SU-DHL-6 (cell line): Measurements from ENCODE around the gene AREG.

ENCODE experiments used
- H2AFZ ChIP-seq: fragments of 200-600 bp; sonication (generic); 2 replicates; pipeline ENCODE4 v1.6.1; 2014; ENCODE audit warnings: low read depth, mild to moderate bottlenecking, moderate library complexity, mixed read lengths, antibody characterized with exemption, low read length; ENCODE audit not compliant: severe bottlenecking
- H3F3A ChIP-seq: fragments of 200-600 bp; shearing (Covaris generic); 2 replicates; pipeline ENCODE4 v1.6.0; 2016; ENCODE audit warnings: antibody characterized with exemption, mild to moderate bottlenecking; ENCODE audit not compliant: insufficient read depth
- H3K27ac ChIP-seq: fragments of 200-600 bp; sonication (generic); 2 replicates; pipeline ENCODE4 v1.5.1; 2016; ENCODE audit warnings: low read depth, mild to moderate bottlenecking, low read length, moderate library complexity, mixed read lengths
- H3K27me3 ChIP-seq: fragments of 200-600 bp; sonication (generic), shearing (Covaris generic); 2 replicates; pipeline ENCODE4 v1.6.0; 2014; ENCODE audit warnings: mild to moderate bottlenecking, low read length
- H3K36me3 ChIP-seq: fragments of 200-600 bp; sonication (generic); 2 replicates; pipeline ENCODE4 v1.6.1; 2014; ENCODE audit warnings: mild to moderate bottlenecking, low read length, mixed read lengths
- H3K4me2 ChIP-seq: fragments of 300-600, 200-600 bp; shearing (Covaris generic), sonication (generic); 2 replicates; pipeline ENCODE4 v1.6.0; 2014; ENCODE audit warnings: low read length, low read depth, mild to moderate bottlenecking; ENCODE audit not compliant: poor library complexity, severe bottlenecking
- H3K4me3 ChIP-seq: fragments of 200-600 bp; sonication (generic); 2 replicates; pipeline ENCODE4 v1.5.1; 2014; ENCODE audit warnings: antibody characterized with exemption, low read length, mild to moderate bottlenecking, mixed read lengths; ENCODE audit not compliant: insufficient read depth, poor library complexity, severe bottlenecking
- H3K79me2 ChIP-seq: fragments of 200-600 bp; sonication (generic); 2 replicates; pipeline ENCODE4 v1.6.1; 2014; ENCODE audit warnings: mild to moderate bottlenecking, low read length, moderate library complexity; ENCODE audit not compliant: insufficient read depth
- H3K9ac ChIP-seq: fragments of 200-600 bp; sonication (generic); 2 replicates; pipeline ENCODE4 v1.7.0; 2014; ENCODE audit warnings: mild to moderate bottlenecking, low read length
- H3K9me2 ChIP-seq: fragments of 200-600 bp; sonication (generic); replicated peaks from 2 replicates; pipeline ENCODE4 v1.6.1; 2014; ENCODE audit warnings: low read length; ENCODE audit not compliant: insufficient read depth
- H3K9me3 ChIP-seq: fragments of 200-600 bp; sonication (generic); 2 replicates; pipeline ENCODE4 v1.6.1; 2014; ENCODE audit warnings: low read length, mixed read lengths; ENCODE audit not compliant: insufficient read depth
- H4K20me1 ChIP-seq: fragments of 200-600 bp; sonication (generic); 2 replicates; pipeline ENCODE4 v1.6.1; 2014; ENCODE audit warnings: low read depth, mild to moderate bottlenecking, antibody characterized with exemption, low read length, moderate library complexity, mixed read lengths
- CTCF ChIP-seq: fragments of 200-600 bp; sonication (generic); IDR thresholded peaks from one replicate; pipeline ENCODE4 v1.5.1; 2017; ENCODE audit warnings: antibody characterized with exemption, mild to moderate bottlenecking, low read length, moderate library complexity; ENCODE audit not compliant: insufficient read depth, poor library complexity, severe bottlenecking
- EZH2phosphoT487 ChIP-seq: fragments of 200-600 bp; sonication (generic), shearing (Covaris generic); conservative IDR thresholded peaks from 2 replicates; pipeline ENCODE4 v1.6.1; 2018; ENCODE audit warnings: mild to moderate bottlenecking, antibody characterized with exemption, low read length, moderate library complexity, mixed read lengths

Gene AREG

GRCh38 chr4:74447636-74448233 lies 2.8 kb downstream of the AREG start:
- TF ChIP-seq EZH2phosphoT487: no peak
- TF ChIP-seq CTCF: no peak
- Histone ChIP-seq H4K20me1 (no peaks in the 10 kb centered on the region), H3F3A (no peaks in the 10 kb centered on the region), H3K9me2 (no peaks in the 10 kb centered on the region), H3K79me2 (no peaks in the 10 kb centered on the region), H3K36me3 (no peaks in the 10 kb centered on the region), H3K4me3 (no peak overlapping the region), H3K9ac (no peak overlapping the region), H3K4me2 (no peak overlapping the region), H3K9me3 (no peaks in the 10 kb centered on the region), H3K27me3 (no peaks in the 10 kb centered on the region), H3K27ac (no peak overlapping the region), H2AFZ (no peak overlapping the region)

DNA sequence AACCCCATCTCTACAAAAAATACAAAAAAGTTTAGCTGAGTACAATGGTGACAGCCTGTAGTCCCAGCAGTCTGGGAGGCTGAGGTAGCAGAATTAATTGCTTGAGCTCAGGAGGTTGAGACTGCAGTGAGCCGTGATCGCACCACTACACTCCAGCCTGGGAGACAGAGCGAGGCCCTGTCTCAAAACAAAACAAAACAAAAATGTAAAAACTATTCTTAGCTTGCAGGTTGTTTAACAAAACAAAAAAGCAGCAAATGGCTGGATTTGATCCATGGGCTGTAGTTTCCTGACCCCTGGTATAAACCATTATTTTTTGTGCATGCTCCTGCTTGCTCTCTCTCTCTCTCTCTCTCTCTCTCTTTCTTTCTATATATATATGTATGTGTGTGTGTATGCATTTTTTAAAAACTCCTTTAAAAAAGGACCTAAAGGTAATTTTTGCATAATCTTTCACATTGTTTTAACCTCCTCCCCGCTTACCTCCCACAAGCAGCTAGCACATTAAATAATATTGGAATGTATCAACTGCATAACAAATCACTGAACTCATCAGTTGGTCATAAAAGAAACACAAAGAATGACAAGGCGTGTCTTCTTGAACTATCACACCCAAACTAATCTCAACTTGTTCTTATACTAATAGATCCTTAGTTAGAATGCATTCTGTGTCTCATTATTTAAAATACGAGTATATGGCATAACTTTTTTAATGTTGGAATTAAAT lies 4.8 kb downstream of the AREG start:
- TF ChIP-seq CTCF (no peak), EZH2phosphoT487 (no peak)
- Histone ChIP-seq H3K9me3 (no peaks in the 10 kb centered on the region), H3K27ac (no peak overlapping the region), H3K27me3 (no peaks in the 10 kb centered on the region), H3K36me3 (no peaks in the 10 kb centered on the region), H2AFZ (no peak overlapping the region), H3K79me2 (no peaks in the 10 kb centered on the region), H3F3A (no peaks in the 10 kb centered on the region), H4K20me1 (no peaks in the 10 kb centered on the region), H3K9me2 (no peaks in the 10 kb centered on the region), H3K4me3 (no peak overlapping the region), H3K4me2 (no peak overlapping the region), H3K9ac (no peak overlapping the region)

DNA sequence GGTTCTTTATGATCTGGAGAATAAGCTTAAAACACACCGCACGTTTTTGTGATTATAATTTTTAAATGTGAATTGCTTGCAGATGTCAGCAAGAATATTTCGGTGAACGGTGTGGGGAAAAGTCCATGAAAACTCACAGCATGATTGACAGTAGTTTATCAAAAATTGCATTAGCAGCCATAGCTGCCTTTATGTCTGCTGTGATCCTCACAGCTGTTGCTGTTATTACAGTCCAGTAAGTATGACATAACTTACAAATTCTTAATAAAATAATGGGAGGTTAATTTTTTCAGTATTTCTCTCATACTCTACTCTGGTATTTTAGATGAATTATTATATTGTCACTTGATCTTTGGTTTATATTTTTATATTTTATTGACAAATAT lies 5.4 kb downstream of the AREG start:
- Histone ChIP-seq H2AFZ (no peak overlapping the region), H3K4me3 (no peak overlapping the region), H3K27ac (no peak overlapping the region), H3K79me2 (no peaks in the 10 kb centered on the region), H4K20me1 (no peaks in the 10 kb centered on the region), H3K9ac (no peak overlapping the region), H3K27me3 (no peaks in the 10 kb centered on the region), H3K4me2 (no peak overlapping the region), H3K9me3 (no peaks in the 10 kb centered on the region), H3K36me3 (no peaks in the 10 kb centered on the region), H3F3A (no peaks in the 10 kb centered on the region), H3K9me2 (no peaks in the 10 kb centered on the region)
- TF ChIP-seq EZH2phosphoT487 (no peak), CTCF (no peak)
